B cell (primary cell): ENCODE data around the gene RAP1GAP2.

Experiments used
- EZH2 ChIP-seq: IDR thresholded peaks from 2 replicates; pipeline ENCODE4 v1.6.1; 2012; ENCODE audit warnings: borderline replicate concordance, low read depth, mild to moderate bottlenecking, moderate library complexity, low read length; ENCODE audit not compliant: insufficient read depth, poor library complexity, severe bottlenecking
- TF ChIP-seq, protein P1 (sequence below): fragments of 200-600 bp; IDR thresholded peaks from one replicate; pipeline ENCODE4 v1.8.0; 2022; ENCODE audit warnings: antibody characterized with exemption, mild to moderate bottlenecking

DNA sequence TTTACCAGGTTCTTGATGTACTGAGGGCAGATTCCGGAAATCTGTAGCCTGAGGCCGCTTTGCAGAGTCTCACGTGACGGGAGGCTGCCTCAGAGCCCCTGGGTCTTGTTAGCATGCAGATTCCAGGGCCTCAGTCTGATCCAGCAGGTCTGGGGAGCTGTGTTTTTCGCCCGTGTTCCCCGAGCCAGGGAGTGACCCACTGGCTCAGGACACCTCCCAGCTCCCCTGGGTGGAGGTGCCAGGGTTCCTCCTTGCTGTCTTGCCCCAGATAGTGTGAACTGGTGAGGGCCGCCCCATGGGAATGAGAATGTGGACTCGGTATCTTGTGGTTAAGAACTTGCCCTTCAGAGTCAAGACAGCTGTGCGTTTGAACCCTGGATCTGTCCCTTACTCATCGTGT is 168.6 kb downstream of the RAP1GAP2 start:
- TF ChIP-seq, protein P1, sequence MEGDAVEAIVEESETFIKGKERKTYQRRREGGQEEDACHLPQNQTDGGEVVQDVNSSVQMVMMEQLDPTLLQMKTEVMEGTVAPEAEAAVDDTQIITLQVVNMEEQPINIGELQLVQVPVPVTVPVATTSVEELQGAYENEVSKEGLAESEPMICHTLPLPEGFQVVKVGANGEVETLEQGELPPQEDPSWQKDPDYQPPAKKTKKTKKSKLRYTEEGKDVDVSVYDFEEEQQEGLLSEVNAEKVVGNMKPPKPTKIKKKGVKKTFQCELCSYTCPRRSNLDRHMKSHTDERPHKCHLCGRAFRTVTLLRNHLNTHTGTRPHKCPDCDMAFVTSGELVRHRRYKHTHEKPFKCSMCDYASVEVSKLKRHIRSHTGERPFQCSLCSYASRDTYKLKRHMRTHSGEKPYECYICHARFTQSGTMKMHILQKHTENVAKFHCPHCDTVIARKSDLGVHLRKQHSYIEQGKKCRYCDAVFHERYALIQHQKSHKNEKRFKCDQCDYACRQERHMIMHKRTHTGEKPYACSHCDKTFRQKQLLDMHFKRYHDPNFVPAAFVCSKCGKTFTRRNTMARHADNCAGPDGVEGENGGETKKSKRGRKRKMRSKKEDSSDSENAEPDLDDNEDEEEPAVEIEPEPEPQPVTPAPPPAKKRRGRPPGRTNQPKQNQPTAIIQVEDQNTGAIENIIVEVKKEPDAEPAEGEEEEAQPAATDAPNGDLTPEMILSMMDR, result no peak
- TF ChIP-seq EZH2, result no peak
